HEK293 (cell line): ENCODE results near the gene GARIN5B.

Experiments
- CTCF ChIA-PET: fragments of 350-600 bp; formaldehyde crosslinking; extraction: SDS; loops from one replicate; lab custom pipeline; 2021; ENCODE audit warnings: antibody characterized with exemption; lab: Yijun Ruan, JAX
- POLR2A ChIA-PET: fragments of 300-600 bp; formaldehyde crosslinking; extraction: SDS; loops from one replicate; lab custom pipeline; 2020; ENCODE audit warnings: antibody characterized with exemption, inconsistent platforms; lab: Yijun Ruan, JAX
- H3K27ac ChIP-seq: fragments of 200-500 bp; sonication (Bioruptor generic); 2 replicates; pipeline ENCODE4 v1.5.1; 2014; ENCODE audit warnings: low read depth, low read length, control low read depth, inconsistent platforms; ENCODE audit errors: extremely low read depth
- H3K36me3 ChIP-seq, 2 experiments: fragments of 200-500 bp in 1 of 2; sonication (Bioruptor generic) in 1 of 2; 1 replicate in 1 of 2; 2 replicates in 1 of 2; pipeline ENCODE4 v1.5.1; 2014 to 2017; ENCODE audit warnings: inconsistent platforms in 2 of 2, low read length in 2 of 2; ENCODE audit not compliant: control insufficient read depth in 2 of 2, insufficient read depth in 1 of 2
- H3K4me1 ChIP-seq: fragments of 200-500 bp; sonication (Bioruptor generic); 2 replicates; pipeline ENCODE4 v1.5.1; 2014; ENCODE audit warnings: mild to moderate bottlenecking, low read length, inconsistent platforms; ENCODE audit not compliant: control insufficient read depth, insufficient read depth
- H3K4me3 ChIP-seq: 2 replicates; pipeline ENCODE4 v1.5.1; 2011; ENCODE audit warnings: low read depth, mild to moderate bottlenecking, control low read depth, low read length, moderate library complexity
- H3K9me3 ChIP-seq: fragments of 200-500 bp; sonication (Bioruptor generic); 2 replicates; pipeline ENCODE4 v1.5.1; 2014; ENCODE audit warnings: low read depth, low read length, inconsistent platforms; ENCODE audit not compliant: control insufficient read depth, insufficient read depth
- FEZF1 ChIP-seq: fragments of 450-650 bp; formaldehyde crosslinking; IDR thresholded peaks from 2 replicates; pipeline ENCODE4 v1.5.1; 2016; ENCODE audit warnings: missing biosample characterization, missing genetic modification characterization
- ZNF175 ChIP-seq: fragments of 450-650 bp; formaldehyde crosslinking; IDR thresholded peaks from 2 replicates; pipeline ENCODE4 v1.5.1; 2016; ENCODE audit warnings: missing biosample characterization, missing genetic modification characterization
- ZNF211 ChIP-seq: fragments of 450-650 bp; formaldehyde crosslinking; IDR thresholded peaks from 2 replicates; pipeline ENCODE4 v1.5.1; 2016; ENCODE audit warnings: low read depth, missing biosample characterization, missing genetic modification characterization
- ZNF335 ChIP-seq: fragments of 450-650 bp; formaldehyde crosslinking; conservative IDR thresholded peaks from 2 replicates; pipeline ENCODE4 v1.5.1; 2016; ENCODE audit warnings: missing biosample characterization, missing genetic modification characterization
- ZNF433 ChIP-seq: fragments of 450-650 bp; formaldehyde crosslinking; IDR thresholded peaks from 2 replicates; pipeline ENCODE4 v1.5.1; 2016; ENCODE audit warnings: missing biosample characterization, missing genetic modification characterization, low read depth
- ZNF558 ChIP-seq: fragments of 450-650 bp; formaldehyde crosslinking; IDR thresholded peaks from 2 replicates; pipeline ENCODE4 v1.5.1; 2016; ENCODE audit warnings: missing biosample characterization, missing genetic modification characterization
- ZNF610 ChIP-seq: fragments of 450-650 bp; formaldehyde crosslinking; IDR thresholded peaks from 2 replicates; pipeline ENCODE4 v1.5.1; 2016; ENCODE audit warnings: missing biosample characterization, missing genetic modification characterization, borderline replicate concordance
- TF ChIP-seq, protein P1 (sequence below): fragments of 450-650 bp; formaldehyde crosslinking; IDR thresholded peaks from 2 replicates; pipeline ENCODE4 v1.5.1; 2017; ENCODE audit warnings: missing biosample characterization, missing genetic modification characterization
- TF ChIP-seq, protein P2 (sequence below): fragments of 450-650 bp; formaldehyde crosslinking; optimal IDR thresholded peaks from 2 replicates; pipeline ENCODE3; 2016; ENCODE audit warnings: missing biosample characterization, mild to moderate bottlenecking, missing genetic modification characterization
- TF ChIP-seq, protein P3 (sequence below): fragments of 450-650 bp; formaldehyde crosslinking; IDR thresholded peaks from 2 replicates; pipeline ENCODE4 v1.5.1; 2016; ENCODE audit warnings: missing biosample characterization, missing genetic modification characterization
- TF ChIP-seq, protein P4 (sequence below): fragments of 450-650 bp; formaldehyde crosslinking; IDR thresholded peaks from 2 replicates; pipeline ENCODE4 v1.5.1; 2017; ENCODE audit warnings: missing biosample characterization, missing genetic modification characterization
- TF ChIP-seq, protein P5 (sequence below): fragments of 450-650 bp; formaldehyde crosslinking; IDR thresholded peaks from 2 replicates; pipeline ENCODE4 v1.5.1; 2016; ENCODE audit warnings: missing biosample characterization, missing genetic modification characterization
- TF ChIP-seq, protein P6 (sequence below): fragments of 450-650 bp; formaldehyde crosslinking; conservative IDR thresholded peaks from 2 replicates; pipeline ENCODE4 v1.5.1; 2016; ENCODE audit warnings: low read depth, missing biosample characterization, missing genetic modification characterization
- TF ChIP-seq, protein P7 (sequence below): fragments of 450-650 bp; formaldehyde crosslinking; IDR thresholded peaks from 2 replicates; pipeline ENCODE4 v1.5.1; 2017; ENCODE audit warnings: missing biosample characterization, missing genetic modification characterization
- TF ChIP-seq, protein P8 (sequence below): fragments of 450-650 bp; formaldehyde crosslinking; IDR thresholded peaks from 2 replicates; pipeline ENCODE4 v1.5.1; 2017; ENCODE audit warnings: missing biosample characterization, mild to moderate bottlenecking, missing genetic modification characterization, moderate library complexity
- TF ChIP-seq, protein P9 (sequence below): IDR thresholded peaks from 2 replicates; pipeline ENCODE4 v1.6.1; 2011; ENCODE audit warnings: mild to moderate bottlenecking, low read depth, low read length, borderline replicate concordance

Gene GARIN5B

DNA sequence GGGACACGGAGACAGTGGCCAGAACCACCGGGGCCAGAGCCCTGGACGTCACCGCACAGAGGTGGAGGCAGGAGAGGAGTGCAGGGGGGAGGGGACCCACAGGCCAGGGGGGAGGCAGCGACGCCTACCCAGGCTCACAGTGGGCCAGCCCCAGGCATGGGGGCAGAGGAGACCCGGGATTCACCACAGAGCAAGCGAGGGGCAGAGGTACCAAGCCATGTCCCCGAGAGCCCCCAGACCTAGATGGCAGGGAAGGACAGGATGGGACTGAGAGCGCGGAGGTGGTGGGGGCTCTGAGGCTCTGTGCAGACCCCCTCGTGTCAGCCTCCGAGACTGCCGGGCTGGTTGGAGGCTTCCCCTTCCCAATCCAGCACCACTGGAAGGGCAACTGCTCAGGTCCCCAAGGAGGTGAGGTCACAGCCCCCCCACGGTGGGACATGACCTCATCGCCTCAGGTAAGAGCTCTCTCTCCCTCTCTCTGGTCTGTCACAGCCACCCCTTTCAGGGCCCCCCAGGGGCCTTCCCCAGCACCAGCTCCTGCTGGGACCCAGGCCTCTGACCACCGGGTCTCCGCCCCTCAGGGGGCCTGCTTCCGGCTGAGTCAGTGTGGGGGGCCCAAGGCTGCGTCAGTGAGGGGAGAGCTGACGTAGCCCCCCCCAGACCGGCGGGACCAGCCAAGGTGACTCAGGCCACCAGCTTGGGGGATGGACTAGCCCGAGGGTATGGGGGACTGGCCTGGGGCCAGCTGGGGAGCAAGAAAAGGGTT is 9.4 kb upstream of the GARIN5B start:
- H3K4me3 ChIP-seq: no peak overlapping the region
- H3K4me1 ChIP-seq: peaks cover 5% of the 10 kb centered on the region; the same call in 1 of the 2 replicates
- H3K27ac ChIP-seq: no peak overlapping the region
- ChIA-PET POLR2A (interaction anchor here (0.5 to 1.8 kb wide), 11 partner anchors 9 to 113 kb away, joined by 3 to 12 read pairs (median 4); partner anchors contain the start of genes HSPBP1, KMT5C, PPP6R1 and TMEM238), CTCF (interaction anchor here (0.9 to 1.2 kb wide), 4 partner anchors 40 to 259 kb away, joined by 3 to 10 read pairs (median 3); no protein-coding TSS in a partner anchor)
- H3K9me3 ChIP-seq: no peaks in the 10 kb centered on the region
- no peaks in the 10 kb centered on the region for H3K36me3 ChIP-seq
- TF ChIP-seq ZNF175 (tag by site-specific recombination) (no peak), ZNF610 (no peak), ZNF211 (tag by site-specific recombination) (no peak), FEZF1 (tag by site-specific recombination) (no peak), ZNF335 (tag by site-specific recombination) (peak; percentile 34; the same call in 1 of the 2 replicates), ZNF558 (no peak), ZNF433 (tag by site-specific recombination) (no peak)
- TF ChIP-seq, protein P1, sequence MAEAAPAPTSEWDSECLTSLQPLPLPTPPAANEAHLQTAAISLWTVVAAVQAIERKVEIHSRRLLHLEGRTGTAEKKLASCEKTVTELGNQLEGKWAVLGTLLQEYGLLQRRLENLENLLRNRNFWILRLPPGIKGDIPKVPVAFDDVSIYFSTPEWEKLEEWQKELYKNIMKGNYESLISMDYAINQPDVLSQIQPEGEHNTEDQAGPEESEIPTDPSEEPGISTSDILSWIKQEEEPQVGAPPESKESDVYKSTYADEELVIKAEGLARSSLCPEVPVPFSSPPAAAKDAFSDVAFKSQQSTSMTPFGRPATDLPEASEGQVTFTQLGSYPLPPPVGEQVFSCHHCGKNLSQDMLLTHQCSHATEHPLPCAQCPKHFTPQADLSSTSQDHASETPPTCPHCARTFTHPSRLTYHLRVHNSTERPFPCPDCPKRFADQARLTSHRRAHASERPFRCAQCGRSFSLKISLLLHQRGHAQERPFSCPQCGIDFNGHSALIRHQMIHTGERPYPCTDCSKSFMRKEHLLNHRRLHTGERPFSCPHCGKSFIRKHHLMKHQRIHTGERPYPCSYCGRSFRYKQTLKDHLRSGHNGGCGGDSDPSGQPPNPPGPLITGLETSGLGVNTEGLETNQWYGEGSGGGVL: peak; percentile 95
- TF ChIP-seq, protein P2, sequence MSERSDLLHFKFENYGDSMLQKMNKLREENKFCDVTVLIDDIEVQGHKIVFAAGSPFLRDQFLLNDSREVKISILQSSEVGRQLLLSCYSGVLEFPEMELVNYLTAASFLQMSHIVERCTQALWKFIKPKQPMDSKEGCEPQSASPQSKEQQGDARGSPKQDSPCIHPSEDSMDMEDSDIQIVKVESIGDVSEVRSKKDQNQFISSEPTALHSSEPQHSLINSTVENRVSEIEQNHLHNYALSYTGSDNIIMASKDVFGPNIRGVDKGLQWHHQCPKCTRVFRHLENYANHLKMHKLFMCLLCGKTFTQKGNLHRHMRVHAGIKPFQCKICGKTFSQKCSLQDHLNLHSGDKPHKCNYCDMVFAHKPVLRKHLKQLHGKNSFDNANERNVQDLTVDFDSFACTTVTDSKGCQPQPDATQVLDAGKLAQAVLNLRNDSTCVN: no peak
- TF ChIP-seq, protein P3, sequence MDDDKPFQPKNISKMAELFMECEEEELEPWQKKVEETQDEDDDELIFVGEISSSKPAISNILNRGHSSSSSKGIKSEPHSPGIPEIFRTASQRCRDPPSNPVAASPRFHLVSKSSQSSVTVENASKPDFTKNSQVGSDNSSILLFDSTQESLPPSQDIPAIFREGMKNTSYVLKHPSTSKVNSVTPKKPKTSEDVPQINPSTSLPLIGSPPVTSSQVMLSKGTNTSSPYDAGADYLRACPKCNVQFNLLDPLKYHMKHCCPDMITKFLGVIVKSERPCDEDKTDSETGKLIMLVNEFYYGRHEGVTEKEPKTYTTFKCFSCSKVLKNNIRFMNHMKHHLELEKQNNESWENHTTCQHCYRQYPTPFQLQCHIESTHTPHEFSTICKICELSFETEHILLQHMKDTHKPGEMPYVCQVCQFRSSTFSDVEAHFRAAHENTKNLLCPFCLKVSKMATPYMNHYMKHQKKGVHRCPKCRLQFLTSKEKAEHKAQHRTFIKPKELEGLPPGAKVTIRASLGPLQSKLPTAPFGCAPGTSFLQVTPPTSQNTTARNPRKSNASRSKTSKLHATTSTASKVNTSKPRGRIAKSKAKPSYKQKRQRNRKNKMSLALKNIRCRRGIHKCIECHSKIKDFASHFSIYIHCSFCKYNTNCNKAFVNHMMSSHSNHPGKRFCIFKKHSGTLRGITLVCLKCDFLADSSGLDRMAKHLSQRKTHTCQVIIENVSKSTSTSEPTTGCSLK (tag by site-specific recombination): no peak
- TF ChIP-seq, protein P4, sequence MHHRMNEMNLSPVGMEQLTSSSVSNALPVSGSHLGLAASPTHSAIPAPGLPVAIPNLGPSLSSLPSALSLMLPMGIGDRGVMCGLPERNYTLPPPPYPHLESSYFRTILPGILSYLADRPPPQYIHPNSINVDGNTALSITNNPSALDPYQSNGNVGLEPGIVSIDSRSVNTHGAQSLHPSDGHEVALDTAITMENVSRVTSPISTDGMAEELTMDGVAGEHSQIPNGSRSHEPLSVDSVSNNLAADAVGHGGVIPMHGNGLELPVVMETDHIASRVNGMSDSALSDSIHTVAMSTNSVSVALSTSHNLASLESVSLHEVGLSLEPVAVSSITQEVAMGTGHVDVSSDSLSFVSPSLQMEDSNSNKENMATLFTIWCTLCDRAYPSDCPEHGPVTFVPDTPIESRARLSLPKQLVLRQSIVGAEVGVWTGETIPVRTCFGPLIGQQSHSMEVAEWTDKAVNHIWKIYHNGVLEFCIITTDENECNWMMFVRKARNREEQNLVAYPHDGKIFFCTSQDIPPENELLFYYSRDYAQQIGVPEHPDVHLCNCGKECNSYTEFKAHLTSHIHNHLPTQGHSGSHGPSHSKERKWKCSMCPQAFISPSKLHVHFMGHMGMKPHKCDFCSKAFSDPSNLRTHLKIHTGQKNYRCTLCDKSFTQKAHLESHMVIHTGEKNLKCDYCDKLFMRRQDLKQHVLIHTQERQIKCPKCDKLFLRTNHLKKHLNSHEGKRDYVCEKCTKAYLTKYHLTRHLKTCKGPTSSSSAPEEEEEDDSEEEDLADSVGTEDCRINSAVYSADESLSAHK (tag by site-specific recombination): no peak
- TF ChIP-seq, protein P5, sequence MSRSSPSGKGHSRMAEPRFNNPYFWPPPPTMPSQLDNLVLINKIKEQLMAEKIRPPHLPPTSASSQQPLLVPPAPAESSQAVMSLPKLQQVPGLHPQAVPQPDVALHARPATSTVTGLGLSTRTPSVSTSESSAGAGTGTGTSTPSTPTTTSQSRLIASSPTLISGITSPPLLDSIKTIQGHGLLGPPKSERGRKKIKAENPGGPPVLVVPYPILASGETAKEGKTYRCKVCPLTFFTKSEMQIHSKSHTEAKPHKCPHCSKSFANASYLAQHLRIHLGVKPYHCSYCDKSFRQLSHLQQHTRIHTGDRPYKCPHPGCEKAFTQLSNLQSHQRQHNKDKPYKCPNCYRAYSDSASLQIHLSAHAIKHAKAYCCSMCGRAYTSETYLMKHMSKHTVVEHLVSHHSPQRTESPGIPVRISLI (tag by site-specific recombination): no peak
- TF ChIP-seq, protein P6, sequence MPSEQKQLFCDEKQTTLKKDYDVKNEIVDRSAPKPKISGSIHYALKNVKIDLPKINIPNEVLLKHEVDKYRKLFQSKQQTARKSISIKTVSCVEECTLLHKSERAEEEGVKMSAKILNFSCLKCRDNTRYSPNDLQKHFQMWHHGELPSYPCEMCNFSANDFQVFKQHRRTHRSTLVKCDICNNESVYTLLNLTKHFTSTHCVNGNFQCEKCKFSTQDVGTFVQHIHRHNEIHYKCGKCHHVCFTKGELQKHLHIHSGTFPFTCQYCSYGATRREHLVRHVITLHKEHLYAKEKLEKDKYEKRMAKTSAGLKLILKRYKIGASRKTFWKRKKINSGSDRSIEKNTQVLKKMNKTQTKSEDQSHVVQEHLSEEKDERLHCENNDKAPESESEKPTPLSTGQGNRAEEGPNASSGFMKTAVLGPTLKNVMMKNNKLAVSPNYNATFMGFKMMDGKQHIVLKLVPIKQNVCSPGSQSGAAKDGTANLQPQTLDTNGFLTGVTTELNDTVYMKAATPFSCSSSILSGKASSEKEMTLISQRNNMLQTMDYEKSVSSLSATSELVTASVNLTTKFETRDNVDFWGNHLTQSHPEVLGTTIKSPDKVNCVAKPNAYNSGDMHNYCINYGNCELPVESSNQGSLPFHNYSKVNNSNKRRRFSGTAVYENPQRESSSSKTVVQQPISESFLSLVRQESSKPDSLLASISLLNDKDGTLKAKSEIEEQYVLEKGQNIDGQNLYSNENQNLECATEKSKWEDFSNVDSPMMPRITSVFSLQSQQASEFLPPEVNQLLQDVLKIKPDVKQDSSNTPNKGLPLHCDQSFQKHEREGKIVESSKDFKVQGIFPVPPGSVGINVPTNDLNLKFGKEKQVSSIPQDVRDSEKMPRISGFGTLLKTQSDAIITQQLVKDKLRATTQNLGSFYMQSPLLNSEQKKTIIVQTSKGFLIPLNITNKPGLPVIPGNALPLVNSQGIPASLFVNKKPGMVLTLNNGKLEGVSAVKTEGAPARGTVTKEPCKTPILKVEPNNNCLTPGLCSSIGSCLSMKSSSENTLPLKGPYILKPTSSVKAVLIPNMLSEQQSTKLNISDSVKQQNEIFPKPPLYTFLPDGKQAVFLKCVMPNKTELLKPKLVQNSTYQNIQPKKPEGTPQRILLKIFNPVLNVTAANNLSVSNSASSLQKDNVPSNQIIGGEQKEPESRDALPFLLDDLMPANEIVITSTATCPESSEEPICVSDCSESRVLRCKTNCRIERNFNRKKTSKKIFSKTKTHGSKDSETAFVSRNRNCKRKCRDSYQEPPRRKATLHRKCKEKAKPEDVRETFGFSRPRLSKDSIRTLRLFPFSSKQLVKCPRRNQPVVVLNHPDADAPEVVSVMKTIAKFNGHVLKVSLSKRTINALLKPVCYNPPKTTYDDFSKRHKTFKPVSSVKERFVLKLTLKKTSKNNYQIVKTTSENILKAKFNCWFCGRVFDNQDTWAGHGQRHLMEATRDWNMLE: no peak
- TF ChIP-seq, protein P7, sequence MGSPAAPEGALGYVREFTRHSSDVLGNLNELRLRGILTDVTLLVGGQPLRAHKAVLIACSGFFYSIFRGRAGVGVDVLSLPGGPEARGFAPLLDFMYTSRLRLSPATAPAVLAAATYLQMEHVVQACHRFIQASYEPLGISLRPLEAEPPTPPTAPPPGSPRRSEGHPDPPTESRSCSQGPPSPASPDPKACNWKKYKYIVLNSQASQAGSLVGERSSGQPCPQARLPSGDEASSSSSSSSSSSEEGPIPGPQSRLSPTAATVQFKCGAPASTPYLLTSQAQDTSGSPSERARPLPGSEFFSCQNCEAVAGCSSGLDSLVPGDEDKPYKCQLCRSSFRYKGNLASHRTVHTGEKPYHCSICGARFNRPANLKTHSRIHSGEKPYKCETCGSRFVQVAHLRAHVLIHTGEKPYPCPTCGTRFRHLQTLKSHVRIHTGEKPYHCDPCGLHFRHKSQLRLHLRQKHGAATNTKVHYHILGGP (tag by site-specific recombination): no peak
- TF ChIP-seq, protein P8, sequence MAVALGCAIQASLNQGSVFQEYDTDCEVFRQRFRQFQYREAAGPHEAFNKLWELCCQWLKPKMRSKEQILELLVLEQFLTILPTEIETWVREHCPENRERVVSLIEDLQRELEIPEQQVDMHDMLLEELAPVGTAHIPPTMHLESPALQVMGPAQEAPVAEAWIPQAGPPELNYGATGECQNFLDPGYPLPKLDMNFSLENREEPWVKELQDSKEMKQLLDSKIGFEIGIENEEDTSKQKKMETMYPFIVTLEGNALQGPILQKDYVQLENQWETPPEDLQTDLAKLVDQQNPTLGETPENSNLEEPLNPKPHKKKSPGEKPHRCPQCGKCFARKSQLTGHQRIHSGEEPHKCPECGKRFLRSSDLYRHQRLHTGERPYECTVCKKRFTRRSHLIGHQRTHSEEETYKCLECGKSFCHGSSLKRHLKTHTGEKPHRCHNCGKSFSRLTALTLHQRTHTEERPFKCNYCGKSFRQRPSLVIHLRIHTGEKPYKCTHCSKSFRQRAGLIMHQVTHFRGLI (tag by site-specific recombination): no peak
- TF ChIP-seq, protein P9, sequence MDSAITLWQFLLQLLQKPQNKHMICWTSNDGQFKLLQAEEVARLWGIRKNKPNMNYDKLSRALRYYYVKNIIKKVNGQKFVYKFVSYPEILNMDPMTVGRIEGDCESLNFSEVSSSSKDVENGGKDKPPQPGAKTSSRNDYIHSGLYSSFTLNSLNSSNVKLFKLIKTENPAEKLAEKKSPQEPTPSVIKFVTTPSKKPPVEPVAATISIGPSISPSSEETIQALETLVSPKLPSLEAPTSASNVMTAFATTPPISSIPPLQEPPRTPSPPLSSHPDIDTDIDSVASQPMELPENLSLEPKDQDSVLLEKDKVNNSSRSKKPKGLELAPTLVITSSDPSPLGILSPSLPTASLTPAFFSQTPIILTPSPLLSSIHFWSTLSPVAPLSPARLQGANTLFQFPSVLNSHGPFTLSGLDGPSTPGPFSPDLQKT: no peak
